NCI-H1048 (cell line): ENCODE results near the gene USP2.

ENCODE experiments used
- DNase-seq: peaks from one replicate; lab custom pipeline; 2025; lab: John Stamatoyannopoulos, UW

Gene USP2

GRCh38 chr11:119376197-119376847 lies 5.2 kb downstream of the USP2 start:
- no peak for DNase-seq

- no peak for DNase-seq
Observed at GRCh38 chr11:119375337-119376196, 5.9 kb downstream of the USP2 start.

GRCh38 chr11:119374632-119375336 lies 6.7 kb downstream of the USP2 start:
- DNase-seq: no peak

GRCh38 chr11:119373921-119374631 lies 7.4 kb downstream of the USP2 start:
- no peak for DNase-seq

- DNase-seq: no peak
Observed at GRCh38 chr11:119373059-119373920, 8.2 kb downstream of the USP2 start.

GRCh38 chr11:119372260-119373058 lies 9.0 kb downstream of the USP2 start:
- no peak for DNase-seq

GRCh38 chr11:119371778-119372182 lies 9.7 kb downstream of the USP2 start:
- no peak for DNase-seq

- DNase-seq: no peak
Observed at GRCh38 chr11:119371067-119371601, 10.4 kb downstream of the USP2 start.

- DNase-seq: no peak
Observed at GRCh38 chr11:119370486-119371046, 10.9 kb downstream of the USP2 start.

- no peak for DNase-seq
Observed at GRCh38 chr11:119369132-119369925, 12.2 kb downstream of the USP2 start.

- no peak for DNase-seq
Observed at GRCh38 chr11:119368121-119369034, 13.1 kb downstream of the USP2 start.

- no peak for DNase-seq
Observed at GRCh38 chr11:119367661-119368120, 13.8 kb downstream of the USP2 start.

- DNase-seq: no peak
Observed at GRCh38 chr11:119366690-119367620, 14.5 kb downstream of the USP2 start.

- no peak for DNase-seq
Observed at GRCh38 chr11:119365071-119365591, 16.4 kb downstream of the USP2 start.

GRCh38 chr11:119363851-119364590 lies 17.5 kb downstream of the USP2 start:
- DNase-seq: no peak
